Skin of body (tissue), 2 donors: ENCODE data around the gene GNB1L. TPM values are rescaled to one million over a fixed set of nuclear protein-coding genes. Genes with fewer than 3 reads are reported as not detected.
"Not testable (repeated sequence)": the region's sequence is repeated elsewhere in the genome, so short reads cannot be mapped to it uniquely, and the experiment has no call there.

Experiments used
- DNase-seq: peaks from one replicate; lab custom pipeline; 2025; lab: John Stamatoyannopoulos, UW
- total RNA-seq: library from RNA; depleted of rRNA; stranded (reverse); fragments of >200 nt; gene quantifications from one replicate; pipeline ENCODE4 v1.2.3, GENCODE V29; 2014

GNB1L gene
- total RNA-seq, 1 donor from 2014 or later, result 2.1 TPM

DNA sequence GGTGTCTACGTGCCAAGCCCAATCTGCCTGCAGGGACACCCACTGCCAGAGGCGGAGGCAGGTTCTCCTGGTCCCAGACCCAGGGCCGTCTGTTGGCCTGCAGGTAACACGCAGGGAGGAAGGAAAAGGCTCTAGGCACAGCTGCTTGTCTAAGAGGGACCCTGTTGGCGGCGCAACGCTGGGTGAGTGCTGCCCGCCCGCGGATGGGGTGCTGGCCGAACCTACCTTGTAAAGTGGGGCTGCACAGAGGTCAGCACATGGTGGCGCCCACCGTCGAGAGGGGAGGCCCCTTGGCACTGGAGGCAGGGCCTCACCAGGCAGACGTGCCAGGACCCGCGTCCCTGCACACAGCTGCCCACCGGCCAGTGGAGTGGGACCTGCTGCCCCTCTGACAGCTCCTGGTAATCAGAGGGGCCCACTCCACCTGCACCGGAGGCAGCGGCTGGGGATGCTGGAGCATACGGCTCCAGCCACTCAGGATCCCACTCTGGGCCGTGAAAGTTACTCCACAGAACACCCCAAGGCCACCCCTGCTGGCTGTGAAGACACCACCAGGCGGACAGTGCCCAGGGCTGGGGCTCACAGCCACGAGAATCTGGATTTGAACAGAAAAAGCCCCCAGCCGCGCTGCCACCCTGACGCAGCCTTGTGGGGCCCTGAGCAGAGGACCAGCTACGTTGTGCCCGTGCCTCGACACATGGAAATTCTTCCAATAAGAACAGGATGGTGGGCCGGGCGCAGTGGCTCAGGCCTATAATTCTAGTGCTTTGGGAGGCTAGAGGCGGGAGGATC lies 70.1 kb downstream of the GNB1L start:
- no peak for DNase-seq

DNA sequence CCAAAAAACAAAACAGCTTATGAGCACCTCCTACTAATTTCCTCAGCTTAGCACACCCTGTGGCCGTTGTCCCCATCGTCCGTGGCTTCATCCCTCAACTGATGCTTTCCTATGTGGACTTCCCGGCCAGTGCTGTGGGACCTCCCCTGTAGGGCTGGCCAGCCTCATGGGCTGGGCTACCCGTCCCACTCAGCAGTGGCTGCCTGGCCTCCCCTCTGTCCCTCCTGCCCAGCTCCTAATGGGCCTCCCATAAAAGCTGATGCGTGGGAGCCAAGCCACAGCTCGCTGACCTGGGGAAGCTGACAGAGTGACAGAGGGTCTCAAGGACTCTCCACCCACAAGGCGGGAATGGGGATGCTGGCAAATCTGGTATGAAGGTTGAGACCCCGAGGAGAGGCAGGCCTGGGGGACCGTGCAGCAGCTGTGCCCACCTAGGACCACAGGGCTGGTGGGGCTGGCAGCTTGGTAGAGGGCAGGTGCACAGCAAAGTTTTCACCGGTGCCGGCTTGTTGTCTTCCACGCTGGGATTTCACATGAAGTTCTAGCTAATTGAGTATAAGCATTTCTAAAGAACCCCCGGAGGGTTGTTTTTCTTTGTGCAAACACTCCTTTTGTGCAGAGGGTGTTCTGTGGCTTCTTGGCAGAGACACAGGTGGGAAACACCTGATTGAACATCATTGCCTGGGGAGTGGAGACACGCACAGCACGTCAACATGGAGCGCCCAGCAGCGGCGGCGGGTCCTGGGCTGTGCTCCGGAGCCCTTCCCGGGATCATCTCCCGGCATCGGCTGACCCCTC lies 70.9 kb downstream of the GNB1L start:
- no peak for DNase-seq

DNA sequence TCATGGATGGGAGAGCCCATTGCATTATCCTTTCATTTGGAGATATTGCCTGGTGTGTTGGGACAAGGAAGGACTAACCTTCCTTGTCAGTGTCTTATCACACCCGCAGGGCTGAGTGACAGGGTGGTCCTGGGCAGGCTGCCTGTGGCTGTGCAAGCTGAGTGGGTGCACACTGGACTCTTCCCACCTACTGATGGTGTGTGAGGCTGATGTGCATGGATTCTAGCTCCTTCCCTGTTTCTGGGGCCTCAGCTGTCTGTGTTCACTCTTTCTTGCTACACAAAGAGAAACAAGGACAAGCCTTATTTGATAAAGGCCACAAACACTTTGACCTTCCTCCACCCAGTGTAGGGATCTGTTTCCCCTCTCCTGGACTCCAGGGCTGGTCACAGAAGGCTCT lies 72.1 kb downstream of the GNB1L start:
- DNase-seq, result no peak

DNA sequence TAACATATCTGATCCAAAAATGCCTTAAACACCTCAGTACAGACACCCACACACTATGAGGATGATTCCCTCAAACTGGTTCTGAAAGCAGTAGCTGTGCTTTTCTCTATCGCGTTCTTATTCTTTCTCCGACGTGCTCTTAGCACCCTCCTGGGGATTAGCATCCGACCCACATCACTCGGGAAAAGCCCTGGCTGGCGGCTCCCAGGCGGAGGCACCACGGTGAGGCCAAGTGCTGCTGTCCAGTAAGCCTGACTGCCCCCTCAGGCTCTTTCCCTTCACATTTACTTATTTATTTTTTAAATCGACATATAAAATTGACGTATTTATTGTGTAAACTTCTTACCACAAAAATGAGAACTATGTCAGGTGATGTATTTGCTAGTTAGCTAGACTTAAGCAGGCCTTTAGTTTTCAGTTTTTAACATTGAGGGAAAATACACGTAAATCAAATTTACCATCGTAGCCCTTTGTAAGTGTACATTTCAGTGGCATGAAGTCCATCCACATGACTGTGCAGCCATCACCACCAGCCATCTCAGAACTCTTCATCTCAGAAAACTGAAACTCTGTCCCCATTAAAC lies 74.9 kb downstream of the GNB1L start:
- DNase-seq, result no peak

DNA sequence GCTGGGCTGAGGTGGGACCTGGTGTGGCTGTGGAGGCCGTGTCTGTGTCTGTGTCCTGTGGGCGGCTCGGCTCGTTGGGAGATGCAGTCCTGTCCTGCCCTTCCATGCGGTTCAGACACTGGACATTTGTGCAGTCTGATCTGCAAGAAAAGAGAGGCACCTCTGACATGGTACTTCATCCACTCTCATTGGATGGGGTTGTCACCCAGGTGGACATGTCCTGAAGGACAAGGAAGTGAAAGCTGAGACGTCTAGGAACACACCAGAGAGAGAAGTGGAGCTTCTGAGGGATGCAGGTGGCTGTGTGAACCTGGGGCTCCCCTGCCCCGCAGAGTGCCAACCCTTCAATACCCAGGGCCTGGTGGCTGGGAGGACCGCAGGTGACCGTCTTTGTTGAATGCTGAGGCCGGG lies 75.7 kb downstream of the GNB1L start:
- DNase-seq, result no peak

DNA sequence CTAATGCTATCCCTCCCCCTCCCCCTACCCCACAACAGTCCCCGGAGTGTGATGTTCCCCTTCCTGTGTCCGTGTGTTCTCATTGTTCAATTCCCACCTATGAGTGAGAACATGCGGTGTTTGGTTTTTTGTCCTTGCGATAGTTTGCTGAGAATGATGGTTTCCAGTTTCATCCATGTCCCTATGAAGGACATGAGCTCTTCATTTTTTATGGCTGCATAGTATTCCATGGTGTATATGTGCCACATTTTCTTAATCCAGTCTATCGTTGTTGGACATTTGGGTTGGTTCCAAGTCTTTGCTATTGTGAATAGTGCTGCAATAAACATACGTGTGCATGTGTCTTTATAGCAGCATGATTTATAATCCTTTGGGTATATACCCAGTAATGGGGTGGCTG lies 77.5 kb downstream of the GNB1L start:
- DNase-seq, result not testable (repeated sequence)

DNA sequence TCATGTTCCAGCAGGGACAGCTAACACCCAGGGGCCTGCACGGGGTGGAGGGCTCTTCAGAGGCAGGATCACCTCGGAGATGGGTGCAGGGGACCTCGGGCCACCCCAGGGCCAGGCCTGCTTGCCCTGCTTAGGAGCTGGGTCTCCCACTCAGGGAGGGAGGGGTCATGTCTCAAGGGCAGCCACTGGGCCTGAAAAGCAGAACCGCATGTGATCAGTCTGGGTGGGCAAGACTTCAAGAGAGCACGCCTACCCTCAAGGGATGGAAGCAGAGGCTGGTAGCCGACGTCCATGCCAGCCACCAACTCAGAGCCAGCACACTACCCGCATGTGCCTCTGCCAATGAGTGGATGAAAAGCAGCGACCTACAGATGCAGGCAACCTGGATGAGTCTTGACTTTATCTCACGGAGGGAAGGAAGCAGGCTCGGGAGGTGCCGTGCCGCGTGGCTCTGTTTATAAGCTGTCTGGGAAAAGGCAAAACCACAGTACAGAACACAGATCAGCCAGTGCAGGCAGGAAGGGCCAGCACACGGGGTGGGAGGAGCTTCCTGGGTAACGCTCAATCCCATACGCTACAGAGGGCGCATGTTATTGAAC lies 78.1 kb downstream of the GNB1L start:
- DNase-seq, result no peak

DNA sequence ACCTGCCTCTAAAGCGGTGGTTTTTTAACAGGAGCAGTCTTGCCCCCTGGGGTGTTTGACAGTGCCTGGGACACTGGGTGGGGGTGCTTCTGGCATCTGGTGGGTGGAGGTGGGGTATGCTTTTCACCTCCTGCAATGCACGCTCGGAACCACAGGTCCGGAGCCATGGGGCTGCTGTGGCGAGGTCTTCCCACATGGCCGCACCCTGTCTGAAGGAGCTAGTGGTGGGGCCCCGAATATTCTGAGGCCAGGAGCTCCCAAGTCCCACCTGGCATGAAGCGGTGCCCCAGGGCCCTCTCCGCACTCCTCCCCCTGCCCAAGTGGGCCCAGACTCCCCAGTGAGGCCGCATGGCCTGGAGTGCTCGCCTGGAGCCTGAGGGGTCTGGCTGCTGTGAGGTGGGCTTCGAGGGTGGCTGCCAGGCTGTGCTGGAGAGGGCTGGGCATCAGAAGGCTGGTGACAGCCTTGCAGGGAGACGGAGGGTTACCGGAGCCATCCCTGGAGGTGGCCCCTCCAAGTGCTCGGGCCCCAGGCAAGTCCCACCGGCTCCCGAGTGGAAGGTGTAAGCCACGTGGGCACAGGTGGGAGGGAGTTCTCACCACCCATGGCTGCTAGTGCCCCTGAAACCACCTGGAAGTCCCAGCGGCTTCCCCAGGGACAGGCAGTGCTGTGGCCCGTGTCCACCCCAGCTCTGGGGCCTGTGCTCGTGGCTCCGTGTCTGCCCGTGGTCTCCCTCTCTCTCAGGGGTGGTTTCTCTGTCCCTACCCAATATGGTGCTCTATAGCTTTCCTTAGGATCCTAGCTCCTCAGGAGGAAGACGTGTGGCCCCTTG lies 79.0 kb downstream of the GNB1L start:
- DNase-seq, result no peak

DNA sequence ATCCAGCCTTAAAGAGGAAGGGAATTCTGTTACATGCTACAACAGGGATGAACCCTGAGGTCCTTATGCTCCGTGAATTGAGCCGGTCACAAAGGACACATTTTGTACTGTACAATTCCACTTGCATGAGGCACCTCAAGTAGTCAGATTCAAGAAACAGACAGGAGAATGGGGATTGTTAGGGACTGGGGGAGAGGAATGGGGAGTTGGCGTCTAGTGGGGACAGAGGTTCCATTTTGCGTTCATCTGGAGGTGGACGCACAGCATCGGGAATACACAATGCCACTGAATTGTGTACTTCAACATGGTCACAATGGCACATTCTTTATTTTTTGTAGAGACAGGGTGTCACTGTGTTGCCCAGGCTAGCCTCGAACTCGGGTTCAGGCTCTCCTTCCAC lies 80.0 kb downstream of the GNB1L start:
- DNase-seq, result no peak

DNA sequence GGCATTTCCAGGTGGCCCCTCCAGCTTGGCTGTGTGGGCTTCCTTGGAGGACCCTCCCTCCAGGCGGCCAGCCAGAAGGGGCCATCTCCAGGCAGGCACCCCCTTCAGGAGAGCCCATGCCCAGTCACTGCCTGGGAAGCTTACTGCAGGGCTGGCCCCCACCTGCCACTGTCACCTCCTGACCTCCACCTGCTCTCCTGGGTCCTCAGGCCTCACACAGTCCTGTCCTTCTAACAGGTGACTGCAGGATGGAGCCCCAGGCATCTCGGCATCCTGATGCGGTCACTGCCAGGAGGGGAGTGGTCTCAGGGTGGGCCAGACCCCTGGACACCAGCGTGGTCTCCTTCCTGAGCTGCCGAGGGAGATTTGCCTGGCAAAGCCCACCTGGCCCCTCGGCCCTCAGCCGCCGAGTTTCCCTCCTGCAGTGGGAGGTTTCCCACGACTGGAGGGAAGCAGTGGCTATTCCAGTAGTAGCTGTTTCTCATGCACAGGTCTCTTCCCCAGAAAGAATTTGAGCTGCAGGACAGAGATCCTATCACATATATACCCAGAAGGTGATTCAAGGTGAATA lies 81.1 kb downstream of the GNB1L start:
- no peak for DNase-seq

DNA sequence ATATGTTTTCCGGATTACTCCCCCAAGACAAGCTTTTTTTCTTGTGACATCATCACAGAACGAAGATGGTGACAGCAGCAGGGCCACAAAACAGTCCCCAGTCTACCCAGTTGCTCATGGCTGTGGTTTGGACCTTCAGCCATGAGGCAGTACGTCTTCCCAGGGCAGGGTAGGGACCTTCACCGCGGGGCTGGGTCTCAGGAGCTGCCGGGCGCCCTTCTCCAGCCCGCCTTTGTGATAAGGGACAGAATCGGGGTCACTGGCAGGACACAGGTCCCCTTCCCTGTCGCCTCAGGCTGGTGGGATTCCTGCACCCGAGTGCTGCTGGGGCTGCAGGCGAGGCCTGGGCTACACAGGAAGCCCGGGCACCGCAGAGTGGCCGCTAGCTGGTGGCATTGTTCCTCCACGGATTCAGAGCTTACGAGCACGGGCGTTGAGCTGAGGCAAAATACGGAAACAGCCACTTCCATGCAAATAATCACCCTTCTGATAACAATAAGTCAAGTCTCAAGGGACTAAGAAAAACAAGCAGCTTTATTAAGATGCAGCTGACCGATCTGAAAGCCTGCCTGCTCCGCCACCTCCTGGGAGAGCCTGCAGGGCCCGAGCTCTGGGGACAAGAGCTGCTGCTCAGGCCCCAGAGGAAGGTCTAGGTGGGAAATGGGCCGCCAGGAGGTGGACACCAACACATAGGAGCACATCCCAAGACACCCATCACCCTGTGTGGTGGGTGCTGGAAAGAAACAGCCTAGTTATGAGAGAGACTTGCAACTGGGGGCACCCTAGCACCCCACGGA lies 81.8 kb downstream of the GNB1L start:
- no peak for DNase-seq

DNA sequence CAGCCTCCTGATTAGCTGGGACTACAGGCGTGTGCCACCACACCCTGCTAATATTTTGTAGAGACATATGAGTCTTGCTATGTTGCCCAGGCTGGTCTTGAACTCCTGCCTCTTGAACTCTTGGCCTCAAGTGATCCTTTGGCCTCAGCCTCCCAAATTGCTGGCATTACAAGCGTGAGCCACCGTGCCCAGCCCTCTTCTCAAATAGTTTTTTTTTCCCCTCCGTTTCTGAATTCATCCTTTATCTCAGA lies 82.3 kb downstream of the GNB1L start:
- DNase-seq, result no peak

DNA sequence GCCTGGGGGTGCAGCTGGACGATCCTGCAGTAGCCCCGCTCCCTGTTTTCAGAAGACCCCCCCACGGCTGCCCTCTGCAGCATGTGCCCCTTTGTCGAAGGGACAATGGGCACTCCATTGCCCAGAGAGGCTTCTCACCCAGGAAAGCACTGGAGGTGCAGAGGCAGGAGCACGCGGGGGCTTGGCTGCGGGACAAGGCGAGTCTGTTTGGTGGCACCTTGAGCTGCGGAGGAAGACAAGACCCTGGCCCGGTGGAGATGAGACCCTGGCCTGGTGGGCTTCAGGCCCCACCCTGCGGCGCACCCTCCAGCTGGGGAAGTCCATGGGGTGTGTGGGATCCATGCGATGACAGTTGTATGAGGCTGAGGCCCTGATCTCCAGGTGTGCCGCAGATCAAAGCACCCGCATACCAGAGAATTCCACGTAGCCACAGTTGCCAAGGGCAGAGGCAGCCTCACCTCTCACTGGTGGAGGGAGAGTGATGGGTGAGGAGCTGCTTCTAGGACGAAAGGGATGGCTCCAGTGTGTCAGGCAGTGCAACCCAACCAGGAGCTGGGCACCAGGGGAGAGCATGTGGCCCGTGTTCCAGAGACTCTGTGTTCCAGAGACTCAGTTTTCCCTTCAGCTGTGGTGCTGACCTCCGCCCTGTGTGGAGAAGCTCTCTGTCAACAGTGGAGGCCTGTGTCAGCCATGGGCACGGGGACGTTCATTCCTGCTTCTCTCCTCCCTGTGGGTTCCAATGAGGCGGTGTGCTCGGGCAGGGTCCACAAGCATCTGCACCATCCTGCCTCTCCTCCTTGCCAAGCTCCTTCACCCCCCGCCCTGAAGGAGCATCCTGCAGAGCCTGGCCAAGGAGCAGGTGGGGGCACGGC lies 84.1 kb downstream of the GNB1L start:
- no peak for DNase-seq

DNA sequence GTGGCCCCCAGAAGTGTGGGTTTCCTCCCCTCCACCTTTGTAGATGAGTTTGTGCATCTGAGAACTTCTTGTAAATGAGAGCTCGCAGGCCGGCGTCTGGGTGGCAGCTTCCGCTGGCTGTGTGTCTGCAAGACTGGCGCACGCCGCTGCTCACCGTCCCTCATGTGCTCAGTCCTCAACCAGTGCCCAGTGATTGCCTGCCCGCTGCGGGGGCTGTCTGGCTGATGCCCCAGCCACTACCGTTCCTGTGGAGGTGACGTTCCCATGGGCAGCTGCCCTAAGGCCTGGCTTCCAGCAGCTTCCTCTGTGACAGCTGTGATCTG lies 85.3 kb downstream of the GNB1L start:
- DNase-seq, result no peak

DNA sequence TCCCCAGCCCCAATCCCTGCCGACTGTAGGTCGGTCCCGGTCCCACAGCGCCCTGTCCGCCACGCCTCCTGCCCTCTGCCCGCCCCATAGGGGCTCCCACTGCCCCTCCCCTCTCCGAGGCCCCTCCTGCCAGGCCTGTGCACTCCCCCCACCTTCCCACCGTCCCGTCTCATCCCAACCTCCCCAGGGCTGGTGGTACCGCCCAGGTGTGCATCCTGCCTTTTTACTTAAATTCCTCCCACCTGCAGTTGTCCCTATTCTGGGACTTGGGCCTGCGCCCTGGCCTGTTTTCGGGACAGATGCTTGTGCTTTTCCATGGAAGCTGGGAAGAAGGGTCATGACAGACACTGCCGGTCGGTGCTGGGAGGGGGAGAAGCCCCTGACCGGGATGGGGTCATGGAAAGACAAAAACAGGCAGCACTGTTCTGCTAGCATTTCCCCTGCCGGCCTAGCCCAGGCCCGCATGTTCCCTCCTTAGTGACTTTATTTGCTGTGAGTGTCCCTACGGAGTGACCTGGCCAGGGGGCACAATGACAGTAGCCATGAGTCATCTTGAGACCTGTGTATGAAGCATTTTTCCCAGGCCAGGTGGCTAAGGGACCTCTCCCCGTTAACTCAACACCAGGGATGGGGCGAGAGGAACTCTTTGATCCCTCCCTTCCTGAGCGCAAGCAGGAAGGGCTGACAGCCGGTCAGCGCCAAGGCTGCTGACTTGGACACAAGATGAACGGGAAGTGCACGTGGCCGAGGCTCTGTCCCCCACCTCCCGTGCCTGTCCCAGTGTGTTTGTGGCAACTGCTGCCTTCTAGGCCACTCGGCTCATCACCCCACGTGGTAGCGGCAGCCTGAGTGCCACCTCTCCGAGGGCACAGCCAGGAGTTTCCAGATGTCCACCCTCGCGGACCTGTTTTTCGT lies 87.0 kb downstream of the GNB1L start:
- no peak for DNase-seq

DNA sequence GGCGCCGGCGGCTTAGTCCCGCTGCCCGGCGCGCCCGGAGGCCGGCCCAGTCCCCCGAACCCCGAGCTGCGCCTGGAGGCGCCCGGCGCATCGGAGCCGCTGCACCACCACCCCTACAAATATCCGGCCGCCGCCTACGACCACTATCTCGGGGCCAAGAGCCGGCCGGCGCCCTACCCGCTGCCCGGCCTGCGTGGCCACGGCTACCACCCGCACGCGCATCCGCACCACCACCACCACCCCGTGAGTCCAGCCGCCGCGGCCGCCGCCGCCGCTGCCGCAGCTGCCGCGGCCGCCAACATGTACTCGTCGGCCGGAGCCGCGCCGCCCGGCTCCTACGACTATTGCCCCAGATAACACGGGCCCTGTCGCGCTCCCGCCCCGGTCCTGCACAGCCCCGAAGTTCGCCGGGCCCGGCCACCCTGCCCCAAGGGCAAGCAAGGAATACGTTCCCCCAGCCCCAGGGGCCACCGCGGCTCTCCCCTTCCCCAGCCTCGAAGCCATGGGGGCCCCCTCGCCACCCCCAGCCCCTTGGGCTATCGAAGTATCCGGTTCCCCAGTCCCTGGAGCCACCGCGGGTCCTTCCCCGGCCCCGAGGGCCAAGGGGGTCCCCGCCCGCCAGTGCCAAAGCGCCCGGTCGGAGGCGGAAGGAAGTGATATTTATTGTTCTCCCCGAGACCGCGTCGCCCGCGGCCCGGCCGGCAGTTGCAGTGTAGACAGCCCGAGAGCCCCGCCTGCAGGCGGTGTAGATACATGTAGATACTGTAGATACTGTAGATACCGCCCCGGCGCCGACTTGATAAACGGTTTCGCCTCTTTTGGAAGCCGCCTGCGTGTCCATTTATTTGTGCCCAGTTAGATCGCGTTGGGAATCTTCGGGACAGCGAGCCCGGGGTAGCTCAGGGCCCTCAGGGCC lies 87.9 kb downstream of the GNB1L start:
- no peak for DNase-seq

DNA sequence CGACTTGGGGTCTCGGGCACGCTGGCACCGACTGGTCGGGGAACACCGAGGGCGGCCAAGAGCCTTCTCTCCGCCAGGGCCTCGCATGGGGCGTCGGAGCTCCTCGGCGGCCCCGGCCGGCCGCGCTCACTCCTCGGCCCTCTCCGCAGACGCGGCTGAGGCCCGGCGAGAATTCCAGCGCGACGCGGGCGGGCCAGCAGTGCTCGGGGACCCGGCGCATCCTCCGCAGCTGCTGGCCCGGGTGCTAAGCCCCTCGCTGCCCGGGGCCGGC lies 88.5 kb downstream of the GNB1L start:
- no peak for DNase-seq
